ENCODE measurements around the gene CD28. TPM values are rescaled to one million over a fixed set of nuclear protein-coding genes. Genes with fewer than 3 reads are reported as not detected.

The CD28 gene
- total and polyA plus RNA-seq, 9 of the 15 experiments (the other 6 are each of a cell fraction or from before 2014, with no cell fraction given), result 0.01 to 0.11 TPM; not detected in 7

- no peaks in the 10 kb centered on the region for H3K4me1 ChIP-seq (replicated peaks in 1 of 2; ENCODE audit: control insufficient read depth in 2 of 2, insufficient read depth in 2 of 2, low read length in 2 of 2)
- no peak for FAIRE-seq
- TF ChIP-seq CHD4 (IDR thresholded peaks at IDR 0.05; ENCODE audit: insufficient read depth, insufficient replicate concordance, low read depth, low read length, poor library complexity, severe bottlenecking) (no peak), OTX1 (CRISPR knock-in tag; IDR thresholded peaks at IDR 0.05) (no peak), FOXA3 (CRISPR knock-in tag; conservative IDR thresholded peaks at IDR 0.05 in 1 of 2, IDR thresholded peaks at IDR 0.05 in 1 of 2) (no peak), ZSCAN32 (CRISPR knock-in tag; IDR thresholded peaks at IDR 0.05) (no peak), GATAD2B (IDR thresholded peaks at IDR 0.05; ENCODE audit: borderline replicate concordance) (no peak), BRF2 (IDR thresholded peaks at IDR 0.05; ENCODE audit: borderline replicate concordance, insufficient read depth, insufficient read length) (no peak), MBD1 (CRISPR knock-in tag; IDR thresholded peaks at IDR 0.05) (no peak), ZNF583 (CRISPR knock-in tag; IDR thresholded peaks at IDR 0.05) (no peak), YBX1 (IDR thresholded peaks at IDR 0.05) (no peak), ELF4 (CRISPR knock-in tag; IDR thresholded peaks at IDR 0.05) (no peak), ZNF121 (CRISPR knock-in tag; conservative IDR thresholded peaks at IDR 0.05) (no peak), ZNF324 (CRISPR knock-in tag; IDR thresholded peaks at IDR 0.05) (no peak), MEF2D (tag; conservative IDR thresholded peaks at IDR 0.05; ENCODE audit: low read depth) (no peak), SMC3 (conservative IDR thresholded peaks at IDR 0.05; ENCODE audit: insufficient read depth, low read depth, low read length) (no peak), MCM3 (IDR thresholded peaks at IDR 0.05) (no peak), EGR1 (conservative IDR thresholded peaks at IDR 0.05) (no peak)
Observed at GRCh38 chr2:203691149-203691548, 15.3 kb upstream of the CD28 start.

More at GRCh38 chr2:203691149-203691548, 15.3 kb upstream of the CD28 start:
- H3K36me3 ChIP-seq (ENCODE audit: control insufficient read depth, insufficient read depth, low read length), result no peaks in the 10 kb centered on the region
- H3K4me2 ChIP-seq (ENCODE audit: insufficient read depth, low read length), result no peak overlapping the region
- no peak overlapping the region for H3K27ac ChIP-seq (ENCODE audit: extremely low read depth, low read depth, low read length)
- H3K79me2 ChIP-seq (ENCODE audit: control insufficient read depth, insufficient read depth, low read length), result no peaks in the 10 kb centered on the region
- no TSS peak for BruUV-seq (replicated peaks)
- H3K9ac ChIP-seq (ENCODE audit: insufficient read depth in 1 of 2, low read depth in 2 of 2, low read length in 2 of 2), result no peak overlapping the region
- intact Hi-C loops (cut with micrococcal nuclease) (no loop called here), in situ Hi-C loops (cut with MboI) (no loop called here)
- no peaks in the 10 kb centered on the region for H3K27me3 ChIP-seq (ENCODE audit: control insufficient read depth in 2 of 2, insufficient read depth in 2 of 2, low read length in 2 of 2)
- no peak overlapping the region for H2AFZ ChIP-seq (ENCODE audit: low read depth, low read length)
- ChIA-PET CTCF (ENCODE audit: low intra/inter-chr PET ratio) (no interaction called here), POLR2A (interaction anchor here (1.1 kb wide), 1 partner anchor 20 kb away, joined by 3 read pairs; no protein-coding TSS in a partner anchor)
- DNase-seq (ENCODE audit: extremely low read depth in 1 of 4, low spot score in 3 of 4), result no peak
- ATAC-seq, result no peak
- H3K9me1 ChIP-seq (ENCODE audit: control insufficient read depth, insufficient read depth, low read length), result no peaks in the 10 kb centered on the region
- H3K9me3 ChIP-seq (replicated peaks; ENCODE audit: control insufficient read depth, insufficient read depth, low read depth, low read length), result no peaks in the 10 kb centered on the region
- H3K4me3 ChIP-seq, result no peak overlapping the region
- no peaks in the 10 kb centered on the region for H4K20me1 ChIP-seq (replicated peaks; ENCODE audit: control insufficient read depth, insufficient read depth, low read length)

All from K562 (cell line).